Measurements from ENCODE around the gene CDK14. TPM values are rescaled to one million over a fixed set of nuclear protein-coding genes. Genes with fewer than 3 reads are reported as not detected.

The CDK14 gene
- total RNA-seq, 4 donors from 2014 or later: 22.2 to 36.3 (median 28.6) TPM

- Histone ChIP-seq H3K4me1 (no peaks in the 10 kb centered on the region), H3K36me3 (no peaks in the 10 kb centered on the region), H3K4me3 (no peak overlapping the region), H3K27me3 (no peaks in the 10 kb centered on the region), H3K9me3 (no peaks in the 10 kb centered on the region), H3K27ac (no peak overlapping the region)
- no peak for DNase-seq (ENCODE audit: low spot score in 2 of 2)
- no peak for TF ChIP-seq POLR2A (IDR thresholded peaks at IDR 0.05)
- no peak for TF ChIP-seq CTCF (IDR thresholded peaks at IDR 0.05)
- no peak for TF ChIP-seq EP300 (IDR thresholded peaks at IDR 0.05)
- WGBS, 2 donors: 76 to 86% methylated on average over 4 of the region's 4 CpGs
Measured at GRCh38 chr7:90900628-90901356, 304.7 kb downstream of the CDK14 start.

- Histone ChIP-seq H3K36me3 (no peaks in the 10 kb centered on the region), H3K4me1 (no peaks in the 10 kb centered on the region), H3K4me3 (no peak overlapping the region), H3K27me3 (no peaks in the 10 kb centered on the region), H3K27ac (no peak overlapping the region), H3K9me3 (no peaks in the 10 kb centered on the region)
- no peak for DNase-seq (ENCODE audit: low spot score in 2 of 2)
- no peak for TF ChIP-seq CTCF (IDR thresholded peaks at IDR 0.05)
- TF ChIP-seq EP300 (IDR thresholded peaks at IDR 0.05): no peak
- TF ChIP-seq POLR2A (IDR thresholded peaks at IDR 0.05): no peak
- WGBS, 2 donors: 72 to 82% methylated on average over 3 of the region's 3 CpGs
Measured at GRCh38 chr7:90903841-90904240, 307.7 kb downstream of the CDK14 start.

GRCh38 chr7:90910136-90910535, 314.0 kb downstream of the CDK14 start:
- WGBS, 2 donors: 94 to 97% methylated on average over 4 of the region's 4 CpGs
- TF ChIP-seq CTCF (IDR thresholded peaks at IDR 0.05) (no peak), POLR2A (IDR thresholded peaks at IDR 0.05) (no peak), EP300 (IDR thresholded peaks at IDR 0.05) (no peak)
- no peaks in the 10 kb centered on the region for H3K9me3 ChIP-seq
- H3K36me3 ChIP-seq: no peaks in the 10 kb centered on the region
- no peak for DNase-seq (ENCODE audit: low spot score in 2 of 2)
- no peaks in the 10 kb centered on the region for H3K27me3 ChIP-seq
- H3K4me1 ChIP-seq: no peaks in the 10 kb centered on the region
- H3K27ac ChIP-seq: no peak overlapping the region
- H3K4me3 ChIP-seq: no peak overlapping the region

GRCh38 chr7:90916319-90916718, 320.2 kb downstream of the CDK14 start:
- H3K27ac ChIP-seq: no peak overlapping the region
- no peak for TF ChIP-seq POLR2A (IDR thresholded peaks at IDR 0.05)
- TF ChIP-seq EP300 (IDR thresholded peaks at IDR 0.05): no peak
- no peak for TF ChIP-seq CTCF (IDR thresholded peaks at IDR 0.05)
- 68 to 70% methylated on average over 4 of the region's 4 CpGs for WGBS, 2 donors
- H3K27me3 ChIP-seq: no peaks in the 10 kb centered on the region
- H3K9me3 ChIP-seq: no peaks in the 10 kb centered on the region
- no peak for DNase-seq (ENCODE audit: low spot score in 2 of 2)
- no peaks in the 10 kb centered on the region for H3K4me1 ChIP-seq
- no peaks in the 10 kb centered on the region for H3K36me3 ChIP-seq
- no peak overlapping the region for H3K4me3 ChIP-seq

- no peaks in the 10 kb centered on the region for H3K27me3 ChIP-seq
- no peak for TF ChIP-seq EP300 (IDR thresholded peaks at IDR 0.05)
- TF ChIP-seq POLR2A (IDR thresholded peaks at IDR 0.05): no peak
- no peak for TF ChIP-seq CTCF (IDR thresholded peaks at IDR 0.05)
- H3K27ac ChIP-seq: no peak overlapping the region
- DNase-seq (ENCODE audit: low spot score in 2 of 2): no peak
- H3K9me3 ChIP-seq: no peaks in the 10 kb centered on the region
- no peak overlapping the region for H3K4me3 ChIP-seq
- no peaks in the 10 kb centered on the region for H3K36me3 ChIP-seq
- WGBS, 2 donors: 85 to 86% methylated on average over 4 of the region's 4 CpGs
- H3K4me1 ChIP-seq: no peaks in the 10 kb centered on the region
Measured at GRCh38 chr7:90917539-90917938, 321.4 kb downstream of the CDK14 start.
